Heart left ventricle (tissue), 13 donors: ENCODE data around the gene INTS2.

Experiments used
- POLR2A ChIP-seq, 2 donors: fragments of 450-650 bp; IDR thresholded peaks; one replicate each; pipeline ENCODE4 v1.6.1; 2017; ENCODE audit warnings: antibody characterized with exemption in 2 of 2, mild to moderate bottlenecking in 2 of 2, moderate library complexity in 2 of 2
- TF ChIP-seq, protein P1 (sequence below), 12 donors: fragments of 200-600 bp; sonication (generic) in 4 of 12; IDR thresholded peaks; one replicate each; pipeline versions ENCODE4 v1.5.0 to v1.8.0; 2018 to 2022; ENCODE audit warnings: antibody characterized with exemption in 12 of 12, mild to moderate bottlenecking in 5 of 12
- donor health status: ischemic (EF 13 %, LVEDD 7.1; RV severe dilation, severe dysfunction).
- donor health status: DM: no; HTN: yes; CAD: no.
- donor health status: DM: no; HTN: no; CAD: no.
- donor health status: ischemic (EF 25% LVEDD 6.9; RV normal size, moderate dysfunction).
- donor health status: ischemic (EF 25% LVEDD 5.7; RV mildly dilated, moderate dysfunction).
- donor health status: ischemic (EF 35%, LVEDD 5.7; RV mildly dilated, moderate dysfunction).
- donor health status: nonischemic (EF 11% LVEDD 7.7; RV severe dilation, severe dysfunction).
- donor health status: DM: yes; HTN: yes; CAD: no.
- donor health status: PGD.
- donor health status: ischemic (EF 29% LVEDD 5.4; RV normal size, mild dysfunction).
- donor health status: nonischemic (EF 23%, LVEDD 6.1; RV moderate dilation, normal function).

DNA sequence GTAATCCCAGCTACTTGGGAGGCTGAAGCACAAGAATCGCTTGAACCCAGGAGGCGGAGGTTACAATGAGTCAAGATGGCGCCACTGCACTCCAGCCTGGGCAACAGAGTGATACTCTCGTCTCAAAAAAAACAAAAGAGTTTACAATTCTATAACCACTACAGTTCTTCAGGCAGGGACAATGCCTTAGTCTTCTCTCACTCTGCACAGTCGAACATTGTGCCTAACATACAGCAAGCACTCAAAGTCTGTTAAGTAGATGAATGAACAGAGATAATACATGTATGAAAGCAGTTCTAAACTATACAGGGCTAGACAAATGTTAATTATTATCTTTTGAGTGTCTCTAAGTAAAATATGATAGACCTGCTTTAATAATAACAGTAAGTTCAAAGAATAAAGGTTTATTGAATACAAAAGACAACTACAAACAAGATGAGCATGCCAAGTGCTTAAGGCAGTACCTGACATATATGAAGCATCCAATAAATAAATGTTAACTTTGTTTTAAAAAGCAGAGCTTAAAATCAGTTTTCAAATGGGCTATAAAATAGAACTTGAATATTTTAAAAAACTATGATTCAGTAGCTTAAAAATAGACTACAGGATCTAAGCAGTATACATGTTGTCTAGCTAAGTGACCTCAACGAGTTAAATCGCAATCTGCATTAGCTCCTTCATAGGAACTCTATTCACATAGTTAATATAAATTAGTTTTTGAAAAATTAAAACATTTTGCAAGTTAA, 19.3 kb downstream of the INTS2 start:
- TF ChIP-seq, protein P1, sequence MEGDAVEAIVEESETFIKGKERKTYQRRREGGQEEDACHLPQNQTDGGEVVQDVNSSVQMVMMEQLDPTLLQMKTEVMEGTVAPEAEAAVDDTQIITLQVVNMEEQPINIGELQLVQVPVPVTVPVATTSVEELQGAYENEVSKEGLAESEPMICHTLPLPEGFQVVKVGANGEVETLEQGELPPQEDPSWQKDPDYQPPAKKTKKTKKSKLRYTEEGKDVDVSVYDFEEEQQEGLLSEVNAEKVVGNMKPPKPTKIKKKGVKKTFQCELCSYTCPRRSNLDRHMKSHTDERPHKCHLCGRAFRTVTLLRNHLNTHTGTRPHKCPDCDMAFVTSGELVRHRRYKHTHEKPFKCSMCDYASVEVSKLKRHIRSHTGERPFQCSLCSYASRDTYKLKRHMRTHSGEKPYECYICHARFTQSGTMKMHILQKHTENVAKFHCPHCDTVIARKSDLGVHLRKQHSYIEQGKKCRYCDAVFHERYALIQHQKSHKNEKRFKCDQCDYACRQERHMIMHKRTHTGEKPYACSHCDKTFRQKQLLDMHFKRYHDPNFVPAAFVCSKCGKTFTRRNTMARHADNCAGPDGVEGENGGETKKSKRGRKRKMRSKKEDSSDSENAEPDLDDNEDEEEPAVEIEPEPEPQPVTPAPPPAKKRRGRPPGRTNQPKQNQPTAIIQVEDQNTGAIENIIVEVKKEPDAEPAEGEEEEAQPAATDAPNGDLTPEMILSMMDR (IDR thresholded peaks at IDR 0.05): no peak
- TF ChIP-seq POLR2A (IDR thresholded peaks at IDR 0.05): no peak
